GM21529 (cell line): ENCODE data around the gene MAGEF1.
"Not testable (repeated sequence)": the region's sequence is repeated elsewhere in the genome, so short reads cannot be mapped to it uniquely, and the experiment has no call there.

Source experiments
- ATAC-seq: cut with Tn5 transposase; IDR thresholded peaks from one replicate; pipeline ENCODE4 v1.9.1; 2021; ENCODE audit not compliant: unreplicated experiment

The MAGEF1 gene

GRCh38 chr3:184742676-184743135 is 30.8 kb upstream of the MAGEF1 start:
- ATAC-seq, result no peak

- ATAC-seq, result no peak
Observed at GRCh38 chr3:184741798-184742675, 30.2 kb upstream of the MAGEF1 start.

- ATAC-seq, result no peak
Observed at GRCh38 chr3:184741259-184741556, 29.3 kb upstream of the MAGEF1 start.

GRCh38 chr3:184740509-184741258 is 28.8 kb upstream of the MAGEF1 start:
- ATAC-seq, result no peak

GRCh38 chr3:184739594-184740505 is 28.0 kb upstream of the MAGEF1 start:
- ATAC-seq, result no peak

GRCh38 chr3:184738982-184739381 is 27.1 kb upstream of the MAGEF1 start:
- ATAC-seq, result no peak

GRCh38 chr3:184738506-184738890 is 26.6 kb upstream of the MAGEF1 start:
- ATAC-seq, result no peak

GRCh38 chr3:184737641-184738505 is 26.0 kb upstream of the MAGEF1 start:
- ATAC-seq, result no peak

- no peak for ATAC-seq
Observed at GRCh38 chr3:184737063-184737462, 25.2 kb upstream of the MAGEF1 start.

- ATAC-seq, result no peak
Observed at GRCh38 chr3:184734903-184735701, 23.2 kb upstream of the MAGEF1 start.

- no peak for ATAC-seq
Observed at GRCh38 chr3:184733971-184734608, 22.2 kb upstream of the MAGEF1 start.

- no peak for ATAC-seq
Observed at GRCh38 chr3:184733181-184733580, 21.3 kb upstream of the MAGEF1 start.

- ATAC-seq, result no peak
Observed at GRCh38 chr3:184731786-184732537, 20.1 kb upstream of the MAGEF1 start.

- ATAC-seq, result no peak
Observed at GRCh38 chr3:184730924-184731323, 19.1 kb upstream of the MAGEF1 start.

- ATAC-seq, result not testable (repeated sequence)
Observed at GRCh38 chr3:184729154-184729553, 17.3 kb upstream of the MAGEF1 start.

- ATAC-seq, result no peak
Observed at GRCh38 chr3:184728010-184728527, 16.2 kb upstream of the MAGEF1 start.

- no peak for ATAC-seq
Observed at GRCh38 chr3:184727357-184728009, 15.6 kb upstream of the MAGEF1 start.

GRCh38 chr3:184726497-184726896 is 14.6 kb upstream of the MAGEF1 start:
- ATAC-seq, result no peak
